GM18508 (cell line): ENCODE data around the gene FOXRED1.
"Not testable (repeated sequence)": the region's sequence is repeated elsewhere in the genome, so short reads cannot be mapped to it uniquely, and the experiment has no call there.

Experiments used
- ATAC-seq: cut with Tn5 transposase; IDR thresholded peaks from one replicate; pipeline ENCODE4 v1.9.1; 2021; ENCODE audit warnings: moderate number of reproducible peaks; ENCODE audit not compliant: insufficient read depth, unreplicated experiment

FOXRED1 gene

DNA sequence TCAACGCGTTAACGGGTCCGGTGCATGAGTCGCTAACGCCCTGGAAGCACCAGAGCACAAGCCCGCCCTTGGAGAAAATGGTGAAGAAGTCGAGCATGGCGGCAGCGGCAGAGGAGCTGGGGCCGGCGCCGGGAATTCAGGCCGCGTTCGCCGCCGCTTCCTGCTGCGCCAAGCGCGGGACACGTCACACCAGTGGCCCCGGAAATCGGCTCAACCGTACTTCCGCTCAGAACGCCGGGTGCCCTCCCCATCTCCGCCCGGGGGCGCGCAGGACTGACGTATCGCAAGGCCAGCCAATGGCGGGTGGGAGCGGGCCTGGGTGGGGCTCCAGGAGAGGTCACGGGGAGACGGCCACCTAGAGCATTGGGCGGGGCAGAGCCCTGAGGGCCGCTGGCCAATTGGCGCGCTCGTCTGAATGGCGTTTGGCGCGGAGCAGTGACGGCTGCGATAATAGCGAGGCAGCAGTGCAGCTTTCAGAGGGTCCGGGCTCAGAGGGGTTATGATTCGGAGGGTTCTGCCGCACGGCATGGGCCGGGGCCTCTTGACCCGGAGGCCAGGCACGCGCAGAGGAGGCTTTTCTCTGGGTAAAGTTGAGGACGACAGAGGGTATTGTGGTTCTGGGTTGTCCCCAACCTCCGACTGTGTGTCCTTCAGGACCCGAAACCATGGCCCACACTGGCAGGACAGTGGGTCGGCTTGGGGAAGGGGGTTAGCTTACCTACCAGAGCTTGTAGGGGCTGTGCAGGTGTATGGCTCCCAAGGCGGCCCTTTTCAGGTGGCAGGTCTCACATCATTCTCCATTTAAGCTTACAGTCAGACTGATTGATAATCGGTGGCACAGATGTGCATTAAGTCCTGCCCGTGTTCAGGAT lies at the start of gene FOXRED1, which contains the start of gene SRPRA:
Gene FOXRED1, plus strand, starts transcription at position 447 of the 872 bp plus-strand sequence. Its CDS starts 53 bp downstream, at position 500.
Gene SRPRA, minus strand, starts transcription at position 188 of the 872 bp plus-strand sequence. Its CDS starts 91 bp downstream, at position 97.
- peak; percentile 90 for ATAC-seq

- ATAC-seq: no peak
Observed at GRCh38 chr11:126219547-126219946, 49.4 kb upstream of the FOXRED1 start.

- no peak for ATAC-seq
Observed at GRCh38 chr11:126224647-126225294, 44.2 kb upstream of the FOXRED1 start.

GRCh38 chr11:126225295-126225665 lies 43.7 kb upstream of the FOXRED1 start:
- no peak for ATAC-seq

DNA sequence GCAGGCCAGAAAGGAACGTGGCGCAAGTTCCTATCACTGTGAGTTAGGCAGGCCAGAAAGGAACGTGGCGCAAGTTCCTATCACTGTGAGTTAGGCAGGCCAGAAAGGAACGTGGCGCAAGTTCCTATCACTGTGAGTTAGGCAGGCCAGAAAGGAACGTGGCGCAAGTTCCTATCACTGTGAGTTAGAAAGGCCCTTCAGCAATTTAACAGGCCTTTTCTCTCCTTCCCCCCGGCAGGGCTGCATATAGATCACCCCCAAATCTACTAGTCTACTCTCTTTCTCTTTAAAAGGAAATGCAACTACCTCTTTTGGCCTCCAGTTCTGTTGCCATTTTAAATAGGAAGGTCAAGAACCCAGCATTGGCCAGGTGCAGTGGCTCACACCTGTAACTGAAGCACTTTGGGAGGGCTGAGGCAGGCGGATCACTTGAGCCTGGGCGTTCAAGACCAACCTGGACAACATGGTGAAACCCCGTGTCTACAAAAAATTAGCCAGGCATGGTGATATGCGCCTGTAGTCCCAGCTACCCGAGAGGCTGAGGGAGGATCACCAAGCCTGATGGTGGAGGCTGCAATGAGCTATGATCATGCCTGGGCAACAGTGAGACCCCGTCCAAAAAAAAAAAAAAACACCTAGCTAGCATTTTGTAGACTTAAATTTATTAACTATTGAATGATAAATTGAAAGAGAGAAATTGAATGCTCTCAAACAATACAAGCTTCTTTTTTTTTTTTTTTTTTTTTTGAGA lies 42.4 kb upstream of the FOXRED1 start:
- no peak for ATAC-seq

GRCh38 chr11:126229858-126230540 lies 39.0 kb upstream of the FOXRED1 start:
- ATAC-seq: no peak

GRCh38 chr11:126231725-126232459 lies 37.1 kb upstream of the FOXRED1 start:
- ATAC-seq: no peak

DNA sequence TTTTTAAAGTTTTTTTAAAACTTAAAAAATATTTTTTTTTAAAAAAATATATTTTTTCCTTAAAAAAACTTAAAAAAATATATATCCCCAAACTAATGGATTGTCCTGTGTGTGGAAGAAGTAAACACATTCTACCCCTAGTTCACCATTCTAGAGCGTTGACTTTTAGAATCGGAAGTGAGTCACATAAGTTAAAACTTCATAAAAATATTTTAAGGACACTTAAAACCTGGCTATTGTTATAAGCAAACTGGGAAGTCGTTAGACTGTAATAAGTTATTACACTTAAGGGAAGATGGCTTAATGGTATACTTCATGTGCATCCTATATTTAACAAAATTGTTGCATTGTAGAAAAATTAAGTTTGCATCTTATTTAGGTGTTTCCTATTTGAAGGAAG lies 36.3 kb upstream of the FOXRED1 start:
- ATAC-seq: no peak

DNA sequence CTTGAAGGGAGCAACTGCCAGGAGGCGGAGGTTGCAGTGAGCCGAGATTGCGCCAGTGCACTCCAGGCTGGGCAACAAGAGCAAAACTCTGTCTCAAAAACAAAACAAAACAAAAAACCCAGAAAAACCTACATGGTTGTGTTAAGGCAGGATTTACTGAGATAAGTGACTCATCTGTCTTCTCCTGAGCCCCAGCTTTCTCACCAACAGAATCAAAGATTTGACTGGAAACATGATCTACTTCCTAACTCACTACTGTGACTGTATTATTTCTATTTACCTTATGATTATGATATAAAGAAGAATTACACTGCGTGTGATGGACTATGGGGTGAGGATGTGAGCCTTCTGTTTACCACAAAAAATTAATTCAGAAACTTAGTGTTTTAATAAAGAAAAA lies 35.6 kb upstream of the FOXRED1 start:
- no peak for ATAC-seq

DNA sequence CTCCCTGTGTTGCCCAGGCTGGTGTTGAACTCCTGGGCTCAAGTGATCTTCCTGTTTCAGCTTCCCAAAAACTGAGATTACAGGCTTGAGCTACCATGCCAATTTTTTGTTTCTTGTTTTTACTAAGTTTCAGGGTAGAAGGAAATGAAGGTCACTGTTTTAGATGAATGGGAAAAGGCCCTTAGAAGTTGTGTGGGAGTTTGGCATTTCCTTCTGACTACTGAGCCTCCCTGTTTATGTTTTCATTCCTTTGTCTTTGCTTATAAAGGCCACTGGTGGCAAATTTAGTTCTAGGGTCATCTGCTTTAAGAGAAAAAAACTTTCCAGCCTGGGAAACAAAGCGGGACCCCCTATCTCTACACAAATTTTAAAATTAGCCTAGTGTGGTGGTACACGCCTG lies 22.3 kb upstream of the FOXRED1 start:
- no peak for ATAC-seq

DNA sequence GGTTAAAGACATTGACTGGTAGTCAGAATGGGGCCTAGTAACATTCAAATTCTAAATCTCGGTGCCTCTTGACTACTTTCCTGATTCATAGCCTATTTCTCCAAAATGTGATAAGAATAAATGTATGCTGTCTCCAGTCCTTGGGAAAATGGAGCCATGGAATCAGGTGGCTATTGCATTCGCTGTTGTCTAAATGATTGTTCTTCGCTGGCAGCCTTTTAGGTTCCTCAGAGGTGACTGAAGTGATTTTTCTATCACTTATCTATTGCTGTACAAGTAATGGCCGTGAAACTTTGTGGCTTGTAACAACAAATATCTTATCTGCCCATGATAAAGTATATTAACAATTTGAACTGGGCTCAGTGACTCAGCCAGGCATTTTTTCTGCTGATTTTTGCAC lies 15.7 kb upstream of the FOXRED1 start:
- no peak for ATAC-seq

- no peak for ATAC-seq
Observed at GRCh38 chr11:126254819-126255218, 14.1 kb upstream of the FOXRED1 start.

DNA sequence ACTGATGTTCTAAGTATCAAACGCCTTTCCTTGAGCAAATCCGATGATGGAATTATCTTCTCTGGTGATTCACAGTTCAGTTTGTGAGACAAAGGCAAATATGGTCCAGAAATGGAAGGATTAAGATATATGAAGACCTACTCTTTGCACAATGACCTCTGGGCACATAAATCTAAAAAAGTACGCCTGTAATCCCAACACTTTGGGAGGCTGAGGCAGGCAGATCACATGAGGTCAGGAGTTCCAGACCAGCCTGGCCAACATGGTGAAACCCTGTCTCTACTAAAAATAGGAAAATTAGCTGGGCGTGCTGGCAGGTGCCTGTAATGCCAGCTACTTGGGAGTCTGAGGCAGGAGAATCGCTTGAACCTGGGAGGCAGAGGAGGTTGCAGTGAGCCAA lies 13.4 kb upstream of the FOXRED1 start:
- not testable (repeated sequence) for ATAC-seq

- no peak for ATAC-seq
Observed at GRCh38 chr11:126256216-126256615, 12.7 kb upstream of the FOXRED1 start.

DNA sequence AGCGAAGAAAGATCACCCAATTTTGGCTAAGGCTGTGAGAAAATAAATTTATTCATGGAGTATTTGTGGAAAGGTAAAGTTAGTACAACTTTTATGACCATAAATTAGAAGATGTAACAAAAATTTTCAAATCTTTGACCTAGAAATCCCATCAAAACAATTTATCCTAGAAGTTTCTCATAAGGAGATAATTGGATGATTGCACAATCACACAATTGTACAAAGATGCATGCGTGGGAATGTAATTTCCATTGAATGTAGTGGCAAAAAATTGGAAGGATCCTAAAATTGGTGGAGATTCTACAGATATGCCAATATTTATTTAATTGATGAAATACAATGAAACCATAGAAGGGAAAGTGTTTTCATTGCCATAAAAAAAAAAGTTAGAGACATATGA lies 11.8 kb upstream of the FOXRED1 start:
- ATAC-seq: no peak

DNA sequence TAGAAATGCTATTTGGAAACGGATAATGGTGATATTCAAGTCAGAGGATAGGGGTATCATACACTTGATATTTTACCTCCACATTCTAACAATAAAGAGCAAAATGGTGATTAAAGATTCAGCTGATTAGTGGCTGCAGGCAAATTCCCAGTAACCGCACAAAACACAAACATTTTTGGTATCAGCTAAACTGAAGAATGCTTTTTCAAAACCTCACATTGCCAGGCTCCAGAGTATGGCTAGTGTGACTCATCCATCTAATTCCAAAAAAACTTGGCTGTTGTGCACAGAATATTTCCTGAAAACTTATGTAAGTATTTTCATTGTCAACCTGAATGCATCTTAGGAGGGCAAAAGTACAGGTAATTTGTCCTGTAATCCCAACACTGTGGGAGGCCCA lies 11.2 kb upstream of the FOXRED1 start:
- no peak for ATAC-seq

DNA sequence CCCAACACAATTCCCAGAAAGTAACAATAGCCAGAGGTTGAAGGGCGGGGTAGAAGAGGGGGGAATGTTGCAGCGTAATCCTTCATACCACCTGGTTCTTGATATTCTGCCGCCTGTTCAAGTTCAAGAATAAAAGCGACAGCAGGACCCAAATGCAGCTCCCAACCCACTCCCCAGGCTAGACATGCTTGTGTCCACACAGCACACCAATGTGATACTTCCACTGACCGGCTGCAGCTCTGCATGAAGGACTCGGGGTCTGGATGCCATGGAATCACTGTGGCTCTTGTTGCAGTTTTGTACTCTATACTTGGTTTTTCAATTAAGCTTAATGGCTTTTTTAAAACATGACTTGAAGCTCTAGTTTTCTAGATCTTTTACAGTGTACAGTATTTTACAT lies 6.7 kb upstream of the FOXRED1 start:
- no peak for ATAC-seq

DNA sequence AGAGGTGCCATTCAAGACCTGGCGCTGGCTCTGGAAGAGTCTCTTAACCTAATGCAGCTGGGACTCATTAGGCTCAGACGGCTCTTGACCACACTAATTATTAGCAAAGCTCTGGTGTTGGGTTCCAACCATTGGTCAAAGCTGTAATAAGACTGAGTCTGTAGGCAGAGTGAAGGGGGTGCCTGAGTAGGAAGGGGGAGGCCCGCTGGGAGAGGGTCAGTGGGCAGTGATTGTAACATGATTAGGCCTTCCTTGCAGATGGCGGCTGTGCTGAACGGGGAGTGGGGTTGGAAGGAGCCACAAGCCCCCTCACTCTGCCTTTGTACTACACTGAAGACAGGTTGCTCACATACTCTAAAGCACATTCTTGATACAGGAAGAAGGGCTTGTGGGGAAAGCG lies 5.5 kb upstream of the FOXRED1 start:
- ATAC-seq: no peak

DNA sequence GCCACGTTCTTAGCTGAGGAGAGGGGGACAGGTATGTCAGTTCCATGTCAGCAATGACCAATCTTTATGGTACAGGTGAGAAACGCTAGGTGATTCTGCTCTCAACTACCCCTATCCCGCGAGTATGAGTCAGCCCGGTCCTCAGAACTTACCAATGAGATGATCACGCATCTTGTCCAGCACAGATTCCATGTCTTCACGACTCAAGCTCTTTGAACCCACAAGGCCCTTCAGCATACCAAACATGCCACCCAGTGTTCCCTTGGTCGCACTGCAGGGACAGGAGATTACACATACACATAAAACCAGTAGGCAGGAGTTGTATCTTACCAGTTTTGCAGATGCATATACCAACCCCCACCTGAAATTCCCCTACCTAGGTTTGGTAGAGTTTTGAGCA lies 3.1 kb upstream of the FOXRED1 start:
- no peak for ATAC-seq

- ATAC-seq: no peak
Observed at GRCh38 chr11:126267650-126268049, 1.3 kb upstream of the FOXRED1 start.
